HL-60/S4 (cell line): ENCODE results near the gene TCTN3.
"Not testable (repeated sequence)": the region's sequence is repeated elsewhere in the genome, so short reads cannot be mapped to it uniquely, and the experiment has no call there.

Experiments used
- in situ Hi-C: fragments of 300-500 bp; cut with MboI; formaldehyde crosslinking; loops from 2 replicates; pipeline ENCODE4 v1.14.3; 2022; ENCODE audit warnings: low sequenced_read_pairs

Gene TCTN3

GRCh38 chr10:95688648-95689047 lies 5.1 kb downstream of the TCTN3 start:
- in situ Hi-C loops = no loop called here

- in situ Hi-C loops = no loop called here
Measured at GRCh38 chr10:95683966-95684365, 9.8 kb downstream of the TCTN3 start.

- in situ Hi-C loops = no loop called here
Measured at GRCh38 chr10:95675403-95676116, 18.2 kb downstream of the TCTN3 start.

- in situ Hi-C loops = no loop called here
Measured at GRCh38 chr10:95674643-95675042, 19.1 kb downstream of the TCTN3 start.

GRCh38 chr10:95672641-95673040 lies 21.1 kb downstream of the TCTN3 start:
- in situ Hi-C loops = not testable (repeated sequence)

GRCh38 chr10:95664543-95664942 lies 29.2 kb downstream of the TCTN3 start:
- in situ Hi-C loops = no loop called here

GRCh38 chr10:95663496-95663895 lies 30.2 kb downstream of the TCTN3 start:
- in situ Hi-C loops = no loop called here

- in situ Hi-C loops = no loop called here
Measured at GRCh38 chr10:95661818-95662217, 31.9 kb downstream of the TCTN3 start.

- in situ Hi-C loops = no loop called here
Measured at GRCh38 chr10:95660283-95660682, 33.4 kb downstream of the TCTN3 start.

- in situ Hi-C loops = no loop called here
Measured at GRCh38 chr10:95657250-95657649, 36.5 kb downstream of the TCTN3 start.

GRCh38 chr10:95656291-95657164 lies 37.2 kb downstream of the TCTN3 start, which contains the start of gene ALDH18A1:
Gene ALDH18A1, minus strand, starts transcription at chr10:95656711. Its CDS starts 3,334 bp downstream, at chr10:95653377.
- in situ Hi-C loops = no loop called here

GRCh38 chr10:95655571-95656290 lies 38.0 kb downstream of the TCTN3 start:
- in situ Hi-C loops = no loop called here

- in situ Hi-C loops = no loop called here
Measured at GRCh38 chr10:95653895-95654294, 39.8 kb downstream of the TCTN3 start.

GRCh38 chr10:95651346-95652060 lies 42.2 kb downstream of the TCTN3 start:
- in situ Hi-C loops = no loop called here

GRCh38 chr10:95650232-95650631 lies 43.5 kb downstream of the TCTN3 start:
- in situ Hi-C loops = no loop called here

- in situ Hi-C loops = no loop called here
Measured at GRCh38 chr10:95648138-95648537, 45.6 kb downstream of the TCTN3 start.

GRCh38 chr10:95646160-95646559 lies 47.6 kb downstream of the TCTN3 start:
- in situ Hi-C loops = no loop called here

- in situ Hi-C loops = no loop called here
Measured at GRCh38 chr10:95644901-95645300, 48.8 kb downstream of the TCTN3 start.

- in situ Hi-C loops = no loop called here
Measured at GRCh38 chr10:95640891-95641315, 52.8 kb downstream of the TCTN3 start.

GRCh38 chr10:95637911-95638310 lies 55.8 kb downstream of the TCTN3 start:
- in situ Hi-C loops = no loop called here

GRCh38 chr10:95637140-95637539 lies 56.6 kb downstream of the TCTN3 start:
- in situ Hi-C loops = no loop called here
